SK-N-SH (cell line): ENCODE data around the gene RRBP1. TPM values are rescaled to one million over a fixed set of nuclear protein-coding genes. Genes with fewer than 3 reads are reported as not detected.
"Not testable (repeated sequence)": the region's sequence is repeated elsewhere in the genome, so short reads cannot be mapped to it uniquely, and the experiment has no call there.

ENCODE experiments used
- CTCF ChIA-PET: fragments of 300-600, 350-600 bp; formaldehyde crosslinking; extraction: SDS; loops from one replicate; lab custom pipeline; 2021; lab: Yijun Ruan, JAX
- POLR2A ChIA-PET: fragments of 350-600 bp; sonication (Branson Sonifier 250); formaldehyde crosslinking; extraction: SDS; loops from one replicate; lab custom pipeline; 2020; ENCODE audit warnings: antibody characterized with exemption, inconsistent platforms; lab: Yijun Ruan, JAX
- DNase-seq: peaks from one replicate; pipeline ENCODE4 v3.0.0; 2012
- H2AFZ ChIP-seq: fragments of 200-600 bp; sonication (generic); 2 replicates; pipeline ENCODE4 v1.8.1; 2016; ENCODE audit warnings: antibody characterized with exemption, mild to moderate bottlenecking, low read depth
- H3F3A ChIP-seq: fragments of 200-600 bp; sonication (generic); replicated peaks from 2 replicates; pipeline ENCODE3; 2016; ENCODE audit warnings: antibody characterized with exemption, mild to moderate bottlenecking; ENCODE audit not compliant: insufficient read depth
- H3K27ac ChIP-seq, 2 experiments: fragments of 200-500 bp in 1 of 2; fragments of 200-600 bp in 1 of 2; sonication (Bioruptor generic) in 1 of 2; sonication (generic), shearing (Covaris generic) in 1 of 2; 2 replicates each; pipeline versions ENCODE4 v1.5.1 to v1.6.1; 2014 to 2016; ENCODE audit warnings: low read depth in 2 of 2, inconsistent platforms in 1 of 2, low read length in 1 of 2, mild to moderate bottlenecking in 1 of 2, mixed read lengths in 1 of 2
- H3K27me3 ChIP-seq: fragments of 200-600 bp; sonication (generic), shearing (Covaris generic); 2 replicates; pipeline ENCODE4 v1.6.1; 2016; ENCODE audit warnings: mixed run types; ENCODE audit not compliant: insufficient read depth
- H3K36me3 ChIP-seq, 2 experiments: fragments of 200-500 bp in 1 of 2; fragments of 200-600 bp in 1 of 2; sonication (Bioruptor generic) in 1 of 2; sonication (generic) in 1 of 2; replicated peaks in 1 of 2; 2 replicates each; pipeline versions ENCODE3 to v1.5.1; 2014 to 2016; ENCODE audit warnings: low read length in 1 of 2, mild to moderate bottlenecking in 1 of 2; ENCODE audit not compliant: insufficient read depth in 2 of 2, control insufficient read depth in 1 of 2
- H3K4me1 ChIP-seq, 2 experiments: fragments of 200-500 bp in 1 of 2; fragments of 200-600 bp in 1 of 2; sonication (Bioruptor generic) in 1 of 2; sonication (generic), shearing (Covaris generic) in 1 of 2; 2 replicates each; pipeline versions ENCODE4 v1.5.1 to v1.6.1; 2014 to 2016; ENCODE audit warnings: low read depth in 1 of 2, low read length in 1 of 2, mixed run types in 1 of 2; ENCODE audit not compliant: insufficient read depth in 2 of 2, control insufficient read depth in 1 of 2
- H3K4me2 ChIP-seq: fragments of 200-600 bp; sonication (generic), shearing (Covaris generic); 2 replicates; pipeline ENCODE4 v1.6.1; 2017; ENCODE audit warnings: mixed run types
- H3K4me3 ChIP-seq, 2 experiments: fragments of 200-500 bp in 1 of 2; fragments of 200-600 bp in 1 of 2; sonication (Bioruptor generic) in 1 of 2; sonication (generic), shearing (Covaris generic) in 1 of 2; 2 replicates each; pipeline versions ENCODE4 v1.5.1 to v1.8.1; 2014 to 2016; ENCODE audit warnings: low read depth in 2 of 2, inconsistent platforms in 1 of 2, low read length in 1 of 2, mild to moderate bottlenecking in 1 of 2, mixed read lengths in 1 of 2, moderate library complexity in 1 of 2
- H3K79me2 ChIP-seq: fragments of 200-600 bp; sonication (generic); 2 replicates; pipeline ENCODE4 v1.8.1; 2017; ENCODE audit warnings: mild to moderate bottlenecking; ENCODE audit not compliant: insufficient read depth
- H3K9ac ChIP-seq: fragments of 200-600 bp; sonication (generic); 2 replicates; pipeline ENCODE4 v1.6.1; 2017; ENCODE audit warnings: mixed run types
- H3K9me2 ChIP-seq: fragments of 200-600 bp; sonication (generic); 2 replicates; pipeline ENCODE4 v1.6.1; 2017; ENCODE audit warnings: mixed run types
- H3K9me3 ChIP-seq: fragments of 200-600 bp; sonication (generic); 2 replicates; pipeline ENCODE4 v1.6.1; 2017; ENCODE audit warnings: mixed run types, mild to moderate bottlenecking, moderate library complexity
- H4K20me1 ChIP-seq: fragments of 200-600 bp; sonication (generic); 2 replicates; pipeline ENCODE4 v1.6.1; 2017; ENCODE audit warnings: mild to moderate bottlenecking, mixed run types; ENCODE audit not compliant: insufficient read depth
- CTCF ChIP-seq: fragments of 200-600 bp; sonication (generic); IDR thresholded peaks from 2 replicates; pipeline ENCODE4 v1.6.1; 2017; ENCODE audit warnings: antibody characterized with exemption, mild to moderate bottlenecking, moderate library complexity
- EP300 ChIP-seq, 2 experiments: IDR thresholded peaks; 2 replicates each; pipeline versions ENCODE4 v1.4.0 to v1.6.1; 2012; ENCODE audit warnings: borderline replicate concordance in 1 of 2, low read depth in 1 of 2, low read length in 1 of 2
- EZH2phosphoT487 ChIP-seq: fragments of 200-600 bp; sonication (generic); IDR thresholded peaks from 2 replicates; pipeline ENCODE4 v1.6.1; 2017; ENCODE audit warnings: low read depth, mixed run types, mild to moderate bottlenecking, antibody characterized with exemption, moderate library complexity, borderline replicate concordance
- GABPA ChIP-seq: IDR thresholded peaks from 2 replicates; pipeline ENCODE4 v1.4.0; 2012; ENCODE audit warnings: low read depth, mild to moderate bottlenecking
- IRF3 ChIP-seq: fragments of 150-350 bp; IDR thresholded peaks from 2 replicates; pipeline ENCODE4 v1.6.1; 2016; ENCODE audit warnings: mild to moderate bottlenecking, low read depth, low read length
- MEF2A ChIP-seq: IDR thresholded peaks from 2 replicates; pipeline ENCODE4 v1.4.0; 2012; ENCODE audit warnings: low read depth, borderline replicate concordance
- NFIC ChIP-seq: IDR thresholded peaks from 2 replicates; pipeline ENCODE4 v1.4.0; 2012; ENCODE audit warnings: borderline replicate concordance
- RCOR1 ChIP-seq: fragments of 150-350 bp; IDR thresholded peaks from 2 replicates; pipeline ENCODE4 v1.6.1; 2017; ENCODE audit warnings: antibody characterized with exemption, low read length
- ZBTB33 ChIP-seq: IDR thresholded peaks from 2 replicates; pipeline ENCODE4 v1.4.0; 2012; ENCODE audit warnings: low read depth, borderline replicate concordance
- WGBS: methylation state at CpG from one replicate; pipeline ENCODE4 v1.1.6; 2017; ENCODE audit warnings: low lambda C conversion rate; 5-methylcytosine and 5-hydroxymethylcytosine counted together
- polyA plus RNA-seq, 3 experiments: library from polyadenylated mRNA; depleted of rRNA; stranded (reverse); fragments of >200 nt; gene quantifications; 2 replicates each; pipeline ENCODE4 v1.2.3, GENCODE V29; 2012

Gene RRBP1
- polyA plus RNA-seq, 1 of the 3 experiments (the other 2 are of a cell fraction) = 50.2 TPM

GRCh38 chr20:17708675-17709360 lies 26.8 kb upstream of the RRBP1 start:
- H3K4me3 ChIP-seq = no peak overlapping the region
- TF ChIP-seq EP300 (IDR thresholded peaks at IDR 0.05; ENCODE audit: borderline replicate concordance in 1 of 2, low read depth in 1 of 2, low read length in 1 of 2) (no peak), MEF2A (no peak), ZBTB33 (no peak), NFIC (no peak), CTCF (no peak), EZH2phosphoT487 (no peak), IRF3 (no peak), GABPA (no peak), RCOR1 (no peak)
- H2AFZ ChIP-seq = no peak overlapping the region
- H4K20me1 ChIP-seq = no peaks in the 10 kb centered on the region
- H3K36me3 ChIP-seq = no peaks in the 10 kb centered on the region
- no peaks in the 10 kb centered on the region for H3F3A ChIP-seq
- DNase-seq = no peak
- no peaks in the 10 kb centered on the region for H3K79me2 ChIP-seq
- WGBS = 60% methylated on average over 7 of the region's 7 CpGs
- CTCF ChIA-PET = no interaction called here
- H3K4me1 ChIP-seq = no peaks in the 10 kb centered on the region
- no peaks in the 10 kb centered on the region for H3K9me2 ChIP-seq
- no peak overlapping the region for H3K9ac ChIP-seq
- H3K27me3 ChIP-seq = no peaks in the 10 kb centered on the region; the same call in 1 of the 2 replicates
- H3K27ac ChIP-seq = no peak overlapping the region
- no peak overlapping the region for H3K4me2 ChIP-seq
- H3K9me3 ChIP-seq = no peaks in the 10 kb centered on the region
- POLR2A ChIA-PET = no interaction called here

- H3K9me2 ChIP-seq, H2AFZ ChIP-seq, H3K4me2 ChIP-seq, H3F3A ChIP-seq, DNase-seq, H3K36me3 ChIP-seq, H3K4me3 ChIP-seq, H3K9me3 ChIP-seq, H4K20me1 ChIP-seq, POLR2A ChIA-PET, H3K27me3 ChIP-seq, H3K27ac ChIP-seq, H3K9ac ChIP-seq, H3K79me2 ChIP-seq, H3K4me1 ChIP-seq: not testable (repeated sequence)
- CTCF ChIA-PET = interaction anchor here (0.6 kb wide), 1 partner anchor 63 kb away, joined by 3 read pairs; no protein-coding TSS in a partner anchor
- 48% methylated on average over 3 of the region's 3 CpGs for WGBS
These were observed 25.9 kb upstream of the RRBP1 start for GRCh38 chr20:17707951-17708350.
